GM21528 (cell line): Measurements from ENCODE around the gene PHLPP1.

Experiments used
- ATAC-seq: cut with Tn5 transposase; IDR thresholded peaks from one replicate; pipeline ENCODE4 v1.9.1; 2021; ENCODE audit warnings: mild to moderate bottlenecking, moderate library complexity; ENCODE audit not compliant: unreplicated experiment, low FRiP score

Gene PHLPP1

GRCh38 chr18:62717169-62717924 lies 2.0 kb downstream of the PHLPP1 start:
- ATAC-seq, result no peak

GRCh38 chr18:62717925-62718800 lies 2.8 kb downstream of the PHLPP1 start:
- no peak for ATAC-seq

- ATAC-seq, result no peak
Observed at GRCh38 chr18:62720048-62720447, 4.7 kb downstream of the PHLPP1 start.

DNA sequence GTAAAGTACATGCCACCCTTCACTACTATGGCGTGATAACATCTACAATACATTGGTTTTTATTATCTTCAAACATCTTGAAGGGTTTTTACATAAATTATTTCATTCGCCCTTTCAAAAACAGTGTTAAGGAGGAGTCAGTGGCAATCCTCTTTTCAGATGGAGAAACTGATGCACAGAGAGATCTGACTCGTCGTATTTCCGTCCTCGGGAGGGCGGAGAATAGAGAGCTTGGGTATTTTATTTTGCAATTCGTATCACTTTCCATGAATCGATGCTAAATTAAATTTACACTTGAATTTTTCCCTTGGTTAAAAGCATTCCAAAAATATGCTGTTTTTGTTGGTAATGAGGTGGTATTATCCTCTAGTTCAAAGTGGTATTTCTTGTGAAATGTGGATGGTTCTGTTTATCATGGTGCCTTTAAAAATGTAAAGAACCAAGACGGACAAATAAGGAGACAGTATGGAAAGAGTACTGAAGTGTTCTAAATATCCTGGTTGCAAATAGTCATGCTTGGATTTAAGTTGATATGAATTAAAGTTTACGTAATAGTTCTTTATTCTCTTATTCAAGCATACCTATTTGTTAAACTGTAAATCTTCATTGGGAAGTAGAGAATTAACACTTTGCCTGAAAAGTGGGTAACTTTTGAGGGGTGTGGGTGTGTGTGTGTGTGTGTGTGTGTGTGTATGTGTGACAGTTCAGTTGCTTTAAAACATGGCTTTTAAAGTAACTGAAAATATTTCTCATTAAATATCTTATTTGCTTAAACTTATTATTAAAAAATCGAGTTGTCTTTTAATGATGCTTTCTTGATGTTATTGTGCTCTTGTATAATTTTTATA lies 5.6 kb downstream of the PHLPP1 start:
- ATAC-seq, result no peak

- no peak for ATAC-seq
Observed at GRCh38 chr18:62721839-62722795, 6.8 kb downstream of the PHLPP1 start.

- ATAC-seq, result no peak
Observed at GRCh38 chr18:62723666-62724281, 8.4 kb downstream of the PHLPP1 start.

DNA sequence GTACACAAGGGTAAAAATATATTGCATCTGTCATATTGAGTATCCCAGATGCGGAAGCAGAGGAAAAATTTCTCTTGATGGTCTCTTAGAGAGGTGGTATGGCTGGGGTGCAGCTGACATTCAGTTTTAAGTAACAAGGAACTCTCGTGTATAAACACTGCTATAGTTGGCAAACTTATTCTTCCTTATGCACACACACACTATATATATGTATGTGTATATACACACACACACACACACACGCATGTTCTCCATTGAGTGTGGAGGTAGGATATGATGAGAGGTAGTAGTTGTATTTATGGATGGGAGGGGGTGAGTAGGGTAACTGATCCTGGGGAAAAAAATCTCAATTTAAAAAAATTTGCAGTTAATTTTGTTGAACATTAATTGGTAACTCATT lies 10.6 kb downstream of the PHLPP1 start:
- ATAC-seq, result no peak

DNA sequence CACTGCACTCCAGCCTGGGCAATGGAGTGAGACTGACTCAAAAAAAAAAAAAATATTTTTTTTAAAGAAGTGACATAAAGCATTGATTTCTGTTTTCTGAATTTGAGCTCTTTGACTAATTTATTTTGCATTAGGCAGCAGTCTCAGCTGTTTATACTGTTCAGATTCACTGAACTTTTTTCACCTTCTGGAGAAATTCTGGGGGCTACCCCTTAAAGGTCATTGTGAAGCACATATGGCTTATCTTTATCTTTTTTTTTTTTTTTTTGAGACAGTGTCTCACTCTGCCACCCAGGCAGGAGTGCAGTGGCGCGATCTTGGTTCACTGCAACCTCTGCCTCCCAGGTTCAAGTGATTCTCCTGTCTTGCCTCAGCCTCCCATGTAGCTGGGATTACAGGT lies 12.9 kb downstream of the PHLPP1 start:
- ATAC-seq, result no peak

DNA sequence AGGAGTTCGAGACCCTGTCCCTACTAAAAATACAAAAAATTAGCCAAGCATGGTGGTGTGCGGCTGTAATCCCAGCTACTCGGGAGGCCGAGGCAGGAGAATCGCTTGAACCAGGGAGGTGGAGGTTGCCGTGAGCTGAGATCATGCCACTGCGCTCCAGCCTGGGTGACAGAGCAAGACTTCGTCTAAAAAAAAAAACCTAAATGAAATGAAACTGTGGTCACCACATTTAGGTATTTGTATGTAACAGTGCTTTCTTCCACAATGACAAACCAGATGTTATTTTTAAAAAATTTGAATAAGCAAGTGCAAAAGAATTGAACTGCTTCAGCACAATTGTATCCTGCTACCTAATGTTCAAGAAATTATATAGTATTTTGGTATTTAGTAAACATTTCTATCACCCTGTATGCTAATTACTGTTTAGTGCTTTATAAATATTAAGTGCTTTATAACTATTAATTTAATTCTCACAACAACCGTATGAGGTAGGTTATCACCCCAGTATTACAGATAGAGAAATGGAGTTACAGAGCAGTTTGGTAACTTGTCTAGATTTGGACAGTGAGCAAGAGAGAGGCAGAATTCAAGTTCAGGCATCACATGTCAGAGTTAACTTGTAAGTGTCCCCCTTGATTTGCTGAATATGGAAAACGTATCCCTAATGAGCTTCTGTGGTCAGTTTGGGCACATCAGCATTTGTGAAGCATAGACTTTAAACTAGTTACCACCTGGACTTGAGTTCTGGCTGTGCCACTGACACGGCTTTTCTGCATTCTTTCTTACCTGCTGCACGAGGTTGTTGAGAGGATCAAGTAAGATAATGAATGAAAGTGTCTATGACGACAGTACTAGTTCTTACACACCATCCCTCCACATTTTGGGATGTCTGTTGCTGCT lies 14.4 kb downstream of the PHLPP1 start:
- ATAC-seq, result peak; percentile 90

DNA sequence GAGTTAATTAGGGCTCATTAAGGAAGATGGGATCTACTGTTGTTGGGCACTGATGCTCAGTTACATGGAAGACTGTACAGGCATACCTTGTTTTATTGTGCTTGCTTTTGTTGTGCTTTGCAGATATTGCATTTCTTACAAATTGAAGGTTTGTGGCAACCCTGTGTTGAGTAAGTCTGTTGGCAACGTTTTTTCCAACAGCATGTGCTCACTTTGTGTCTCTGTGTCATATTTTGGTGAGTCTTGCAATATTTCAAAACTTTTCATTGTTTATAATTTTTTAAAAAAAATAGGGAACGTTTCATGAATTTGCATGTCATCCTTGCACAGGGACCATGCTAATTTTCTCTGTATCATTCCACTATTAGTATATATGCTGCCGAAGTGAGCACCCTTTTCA lies 15.6 kb downstream of the PHLPP1 start:
- ATAC-seq, result no peak

- ATAC-seq, result no peak
Observed at GRCh38 chr18:62732617-62733016, 17.3 kb downstream of the PHLPP1 start.

DNA sequence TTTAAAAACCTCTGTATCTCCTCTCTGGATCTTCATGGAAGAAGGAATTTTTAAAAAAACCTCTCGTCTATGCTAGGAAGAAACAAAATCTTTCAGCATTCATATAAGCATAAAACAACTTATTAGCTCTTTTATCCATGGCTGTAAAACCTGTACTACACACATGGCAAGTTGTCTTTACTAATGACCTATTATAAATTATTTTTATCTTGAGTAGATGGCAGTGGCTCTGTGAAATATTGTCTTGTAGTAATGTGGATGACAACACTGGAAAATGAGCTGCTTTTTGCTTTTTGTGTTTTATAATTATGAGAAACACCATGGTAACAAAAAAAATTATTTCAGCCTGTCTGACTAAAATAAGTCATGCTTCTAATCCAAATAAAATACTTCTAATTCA lies 18.9 kb downstream of the PHLPP1 start:
- ATAC-seq, result no peak

- ATAC-seq, result no peak
Observed at GRCh38 chr18:62735387-62735786, 20.0 kb downstream of the PHLPP1 start.

DNA sequence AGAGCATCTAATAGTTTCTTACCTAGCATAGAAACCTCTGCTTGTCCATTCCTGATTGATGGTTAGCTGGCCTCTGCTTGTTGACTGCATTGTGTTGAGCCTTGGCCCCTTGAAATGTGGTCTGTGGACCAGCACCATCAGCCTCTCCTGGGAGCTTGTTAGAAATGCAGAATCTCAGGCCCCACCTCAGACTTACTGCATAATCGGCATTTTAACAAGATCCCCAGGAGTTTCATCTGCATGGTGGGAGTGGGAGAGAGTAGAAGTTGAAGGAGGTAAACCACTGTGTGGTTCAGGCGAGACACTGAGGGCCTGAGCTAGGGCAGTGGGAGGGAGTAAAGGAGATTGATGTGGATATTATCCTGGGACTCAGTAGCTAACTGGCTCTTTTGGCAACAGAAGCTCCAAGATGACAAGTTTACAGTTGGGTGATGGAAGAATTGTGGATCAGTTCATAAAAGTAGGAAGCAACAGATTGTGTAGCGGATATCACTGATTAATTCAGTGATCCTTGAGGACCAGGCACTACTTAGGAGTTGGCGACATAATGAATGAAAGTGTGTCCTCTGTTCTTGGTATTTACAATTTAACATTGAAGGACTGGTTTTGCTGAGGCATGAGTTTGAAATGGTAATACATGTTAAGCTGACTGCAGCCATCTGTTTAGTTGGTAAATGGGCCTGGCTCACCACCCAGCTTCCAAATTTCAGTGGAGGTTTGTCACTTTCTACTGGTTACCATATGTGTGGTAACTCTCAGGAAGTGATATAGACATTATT lies 20.9 kb downstream of the PHLPP1 start:
- ATAC-seq, result no peak

DNA sequence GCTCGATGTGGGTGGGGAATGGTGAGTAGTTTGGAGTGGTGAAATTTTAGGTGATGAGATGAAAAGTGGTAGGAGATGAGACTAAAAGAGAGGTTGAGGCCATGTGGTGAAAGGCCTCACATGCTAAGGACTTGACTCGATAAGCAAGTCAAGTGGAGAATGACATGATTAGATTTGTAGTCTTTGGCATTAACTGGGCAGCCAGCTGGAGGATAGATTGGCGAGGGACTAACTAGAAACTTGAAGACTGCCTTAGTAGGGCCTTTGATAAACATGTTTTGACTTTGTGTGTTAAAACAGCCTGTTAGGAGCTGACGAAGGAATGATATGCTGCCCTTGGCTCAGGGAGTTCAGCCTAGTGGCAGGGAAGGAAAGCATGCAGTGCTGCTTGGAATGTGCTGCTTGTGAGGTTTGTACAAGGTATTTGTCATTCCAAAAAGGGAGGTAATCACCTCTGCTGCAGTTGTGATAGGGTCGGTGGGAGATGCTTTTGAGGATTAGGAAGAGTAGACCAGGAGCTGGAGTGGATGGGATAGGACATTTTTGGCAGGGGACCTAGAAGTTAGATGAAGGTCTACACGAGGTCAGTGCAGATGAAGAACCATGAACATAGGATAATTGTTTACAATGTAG lies 22.0 kb downstream of the PHLPP1 start:
- no peak for ATAC-seq

DNA sequence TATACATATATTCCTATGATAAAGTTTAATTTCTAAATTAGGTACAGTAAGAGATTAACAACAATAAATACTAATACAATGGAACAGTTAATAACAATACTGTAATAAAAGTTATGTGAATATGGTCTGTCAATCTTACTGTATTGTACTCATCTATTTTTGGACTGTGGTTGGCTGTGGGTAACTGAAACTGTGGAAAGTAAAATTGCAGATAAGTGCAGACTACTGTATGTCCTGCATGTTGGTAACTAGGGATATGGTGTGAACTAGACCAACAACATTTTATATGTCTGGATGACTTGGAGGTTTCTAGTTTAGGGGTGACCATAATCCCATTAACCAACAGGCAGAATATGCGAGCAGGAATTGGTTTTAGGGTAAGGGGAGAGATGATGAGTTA lies 23.3 kb downstream of the PHLPP1 start:
- no peak for ATAC-seq

DNA sequence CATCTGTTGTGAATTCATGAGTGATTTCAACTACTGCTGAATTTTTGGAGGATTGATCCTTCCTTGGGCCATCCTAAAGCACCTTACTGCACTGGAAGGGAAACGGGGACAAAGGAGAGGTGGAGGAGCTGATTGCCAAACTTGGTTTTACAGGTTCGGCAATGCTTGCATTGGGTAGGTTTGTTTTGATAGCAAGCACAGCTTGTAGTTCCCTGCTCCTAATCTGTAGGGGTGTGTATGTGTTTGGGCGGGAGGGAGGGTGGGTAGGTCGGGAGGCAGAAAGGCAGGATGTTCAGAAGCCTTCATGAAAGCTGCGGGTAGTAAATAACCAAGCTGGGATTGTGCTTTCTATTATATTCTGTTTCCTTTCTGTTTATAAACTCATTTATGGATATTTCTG lies 24.6 kb downstream of the PHLPP1 start:
- no peak for ATAC-seq
